Ectodermal cell (in vitro differentiated cells): ENCODE measurements around the gene GSTM4.
"Not testable (repeated sequence)": the region's sequence is repeated elsewhere in the genome, so short reads cannot be mapped to it uniquely, and the experiment has no call there.

Source experiments
- H3K27ac ChIP-seq: 2 replicates; pipeline ENCODE4 v1.7.0; 2013; ENCODE audit warnings: mild to moderate bottlenecking, low read depth, low read length; ENCODE audit not compliant: insufficient read depth, poor library complexity, severe bottlenecking
- H3K27me3 ChIP-seq: 2 replicates; pipeline ENCODE4 v1.7.0; 2013; ENCODE audit warnings: mild to moderate bottlenecking, low read length; ENCODE audit not compliant: insufficient read depth, control insufficient read depth, poor library complexity, severe bottlenecking
- H3K36me3 ChIP-seq: one replicate; pipeline ENCODE4 v1.7.0; 2013; ENCODE audit warnings: low read length; ENCODE audit not compliant: control insufficient read depth, insufficient read depth
- H3K4me1 ChIP-seq: one replicate; pipeline ENCODE4 v1.7.0; 2013; ENCODE audit warnings: low read length; ENCODE audit not compliant: control insufficient read depth, insufficient read depth
- H3K4me3 ChIP-seq: 2 replicates; pipeline ENCODE4 v1.7.0; 2013; ENCODE audit warnings: low read depth, low read length, control low read depth; ENCODE audit not compliant: insufficient read depth
- H3K9me3 ChIP-seq: 2 replicates; pipeline ENCODE4 v1.7.0; 2013; ENCODE audit warnings: mild to moderate bottlenecking, low read length, moderate library complexity; ENCODE audit not compliant: control insufficient read depth
- WGBS, 2 experiments: methylation state at CpG; one replicate each; pipeline ENCODE4 v1.1.7; 2013; ENCODE audit warnings: missing lambda C conversion rate in 2 of 2; 5-methylcytosine and 5-hydroxymethylcytosine counted together

Gene GSTM4

GRCh38 chr1:109697861-109698260, 42.0 kb downstream of the GSTM4 start:
- H3K27ac ChIP-seq, H3K36me3 ChIP-seq, H3K4me3 ChIP-seq, H3K9me3 ChIP-seq, H3K4me1 ChIP-seq, H3K27me3 ChIP-seq: not testable (repeated sequence)
- no CpG with 5 or more reads among the region's 4 CpGs for WGBS, 2 experiments

DNA sequence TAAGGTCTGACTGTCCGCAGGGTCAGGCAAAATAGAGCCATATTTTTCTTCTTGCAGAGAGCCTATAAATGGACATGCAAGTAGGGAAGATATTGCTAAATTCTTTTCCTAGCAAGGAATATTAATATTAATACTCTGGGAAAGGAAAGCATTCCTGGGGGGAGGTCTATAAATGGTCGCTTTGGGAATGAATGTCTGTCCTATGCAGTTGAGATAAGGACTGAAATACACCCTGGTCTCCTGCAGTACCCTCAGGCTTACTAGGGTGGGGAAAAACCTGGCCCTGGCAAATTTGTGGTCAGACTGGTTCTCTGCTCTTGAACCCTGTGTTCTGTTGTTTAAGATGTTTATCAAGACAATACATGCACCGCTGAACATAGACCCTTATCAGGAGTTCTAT, 47.0 kb downstream of the GSTM4 start:
- H3K36me3 ChIP-seq, H3K4me3 ChIP-seq, H3K9me3 ChIP-seq, H3K4me1 ChIP-seq, H3K27ac ChIP-seq, H3K27me3 ChIP-seq: not testable (repeated sequence)
- 94 to 98% methylated on average over 3 of the region's 3 CpGs for WGBS, 2 experiments

DNA sequence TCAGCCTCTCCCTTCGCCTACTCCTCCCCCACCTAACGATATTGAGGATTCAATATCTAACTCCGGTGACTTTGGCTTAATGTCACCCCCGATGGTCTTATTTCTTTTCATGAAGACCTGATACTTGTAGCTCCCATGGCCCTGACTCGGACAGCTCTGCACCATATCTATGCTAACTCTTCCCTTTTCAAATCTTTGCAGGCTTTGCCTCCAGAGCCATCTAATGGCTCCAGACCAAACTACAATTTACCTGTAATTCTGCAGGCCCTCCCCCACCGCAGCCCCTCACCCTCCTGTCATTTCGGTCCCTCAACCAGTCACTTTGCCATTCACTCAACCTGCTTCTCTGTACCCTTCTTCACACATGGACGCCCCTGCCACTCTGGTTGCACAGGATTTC, 48.3 kb downstream of the GSTM4 start:
- Histone ChIP-seq H3K27ac (no peak overlapping the region), H3K27me3 (no peaks in the 10 kb centered on the region), H3K4me3 (no peak overlapping the region), H3K9me3 (no peaks in the 10 kb centered on the region), H3K4me1 (no peaks in the 10 kb centered on the region), H3K36me3 (no peaks in the 10 kb centered on the region)
- 75 to 76% methylated on average over 8 of the region's 8 CpGs for WGBS, 2 experiments

GRCh38 chr1:109705411-109705810, 49.5 kb downstream of the GSTM4 start:
- no peaks in the 10 kb centered on the region for H3K27me3 ChIP-seq
- no peak overlapping the region for H3K27ac ChIP-seq
- whole genome bisulfite sequencing, 2 experiments, result 91 to 94% methylated on average over 4 of the region's 4 CpGs
- no peaks in the 10 kb centered on the region for H3K9me3 ChIP-seq
- H3K4me1 ChIP-seq, result no peaks in the 10 kb centered on the region
- no peak overlapping the region for H3K4me3 ChIP-seq
- no peaks in the 10 kb centered on the region for H3K36me3 ChIP-seq

GRCh38 chr1:109708949-109709348, 53.0 kb downstream of the GSTM4 start:
- not testable (repeated sequence) for H3K27me3 ChIP-seq, H3K27ac ChIP-seq, H3K9me3 ChIP-seq, H3K4me3 ChIP-seq, H3K36me3 ChIP-seq, H3K4me1 ChIP-seq
- 90 to 95% methylated on average over 4 of the region's 4 CpGs for WGBS, 2 experiments

- not testable (repeated sequence) for H3K4me3 ChIP-seq, H3K4me1 ChIP-seq, H3K9me3 ChIP-seq, H3K27ac ChIP-seq, H3K36me3 ChIP-seq, H3K27me3 ChIP-seq
Measured at GRCh38 chr1:109709822-109710221, 53.9 kb downstream of the GSTM4 start.
